HepG2 (cell line): ENCODE data around the gene GALNT9. TPM values are rescaled to one million over a fixed set of nuclear protein-coding genes. Genes with fewer than 3 reads are reported as not detected.

Experiments used
- ATAC-seq: fragments of 200-7000 bp; cut with Tn5 transposase; 3 replicates; pipeline ENCODE4 v1.9.1; 2020; ENCODE audit warnings: mild to moderate bottlenecking, moderate library complexity
- BruUV-seq: library from RNA; stranded (reverse); fragments of 400-500 nt; replicated peaks from 2 replicates; lab custom pipeline; 2021; lab: Mats Ljungman, UMichigan
- CTCF ChIA-PET: fragments of 300-600 bp; formaldehyde crosslinking; extraction: SDS; loops from one replicate; lab custom pipeline; 2021; ENCODE audit warnings: low total read pairs, inconsistent platforms, low intra/inter-chr PET ratio; lab: Yijun Ruan, JAX
- POLR2A ChIA-PET: fragments of 350-600 bp; sonication (Branson Sonifier 250); formaldehyde crosslinking; loops from one replicate; lab custom pipeline; 2020; ENCODE audit warnings: antibody characterized with exemption, inconsistent platforms; lab: Yijun Ruan, JAX
- DNase-seq: peaks from one replicate; pipeline ENCODE4 v3.0.0-alpha.2; 2015; ENCODE audit warnings: low spot score
- FAIRE-seq: peaks from 3 replicates; lab custom pipeline; 2011; peaks lifted over from hg19 to GRCh38; lab: Jason Lieb, UNC
- H2AFZ ChIP-seq: one replicate; pipeline ENCODE4 v1.6.1; 2011; ENCODE audit warnings: low read length, inconsistent platforms
- H3K27ac ChIP-seq: fragments of 300-600 bp; 3 replicates; pipeline ENCODE4 v1.8.0; 2011; ENCODE audit warnings: mixed run types, mild to moderate bottlenecking, mixed read lengths, low read length, inconsistent platforms; ENCODE audit not compliant: insufficient read depth; ENCODE audit errors: extremely low read length
- H3K27me3 ChIP-seq, 2 experiments: fragments of 200-600 bp in 1 of 2; 2 replicates in 1 of 2; 3 replicates in 1 of 2; pipeline versions ENCODE4 v1.6.0 to v1.8.0; 2011; ENCODE audit warnings: low read length in 2 of 2, mild to moderate bottlenecking in 2 of 2, moderate library complexity in 2 of 2, inconsistent platforms in 1 of 2; ENCODE audit not compliant: insufficient read depth in 2 of 2, control insufficient read depth in 1 of 2
- H3K36me3 ChIP-seq, 2 experiments: fragments of 200-600 bp in 1 of 2; replicated peaks in 1 of 2; 2 replicates in 1 of 2; 3 replicates in 1 of 2; pipeline versions ENCODE4 v1.5.1 to v1.8.0; 2011; ENCODE audit warnings: low read length in 2 of 2, inconsistent platforms in 1 of 2; ENCODE audit not compliant: insufficient read depth in 2 of 2, control insufficient read depth in 1 of 2
- H3K4me1 ChIP-seq: 2 replicates; pipeline ENCODE4 v1.5.1; 2012; ENCODE audit warnings: low read length, inconsistent platforms; ENCODE audit not compliant: insufficient read depth
- H3K4me2 ChIP-seq: 2 replicates; pipeline ENCODE4 v1.6.0; 2011; ENCODE audit warnings: low read depth, low read length, inconsistent platforms
- H3K4me3 ChIP-seq, 3 experiments: fragments of 200-600 bp in 1 of 3; sonication (generic), shearing (Covaris generic) in 1 of 3; replicated peaks in 1 of 3; 2 replicates each; pipeline ENCODE4 v1.5.1; 2011 to 2016; ENCODE audit warnings: low read length in 3 of 3, inconsistent platforms in 2 of 3, low read depth in 2 of 3, mild to moderate bottlenecking in 2 of 3, control low read depth in 1 of 3, mixed read lengths in 1 of 3; ENCODE audit not compliant: insufficient read depth in 1 of 3
- H3K79me2 ChIP-seq: one replicate; pipeline ENCODE4 v1.6.1; 2011; ENCODE audit warnings: low read length, inconsistent platforms; ENCODE audit not compliant: insufficient read depth
- H3K9ac ChIP-seq: 2 replicates; pipeline ENCODE4 v1.6.0; 2011; ENCODE audit warnings: mild to moderate bottlenecking, low read depth, low read length, inconsistent platforms; ENCODE audit not compliant: insufficient read depth
- H3K9me3 ChIP-seq: 2 replicates; pipeline ENCODE4 v1.5.1; 2012; ENCODE audit warnings: mild to moderate bottlenecking, low read length
- H4K20me1 ChIP-seq: 2 replicates; pipeline ENCODE4 v1.6.0; 2011; ENCODE audit warnings: inconsistent platforms, mild to moderate bottlenecking, low read length, moderate library complexity; ENCODE audit not compliant: insufficient read depth
- MAFF ChIP-seq: IDR thresholded peaks from 2 replicates; pipeline ENCODE4 v1.6.1; 2011; ENCODE audit warnings: low read depth, low read length, improper control_type of control experiment
- SUZ12 ChIP-seq: fragments of 150-350 bp; IDR thresholded peaks from 2 replicates; pipeline ENCODE4 v1.6.1; 2014; ENCODE audit warnings: low read depth, low read length
- SYNCRIP ChIP-seq: fragments of 200-400 bp; formaldehyde crosslinking; IDR thresholded peaks from 2 replicates; pipeline ENCODE4 v1.6.1; 2018; ENCODE audit warnings: mild to moderate bottlenecking, low read depth, low read length; ENCODE audit not compliant: insufficient read depth
- WGBS: methylation state at CpG from one replicate; pipeline ENCODE4 v1.1.6; 2017; ENCODE audit warnings: low lambda C conversion rate; 5-methylcytosine and 5-hydroxymethylcytosine counted together
- in situ Hi-C: cut with HindIII; loops from 2 replicates; pipeline ENCODE4 v1.10.0; 2017; ENCODE audit warnings: low pct_unique_long_range_greater_than_20kb; ENCODE audit not compliant: extremely low pct_ligation_motif_present
- intact Hi-C: fragments of 100-400 bp; cut with micrococcal nuclease; formaldehyde crosslinking; loops from one replicate; pipeline ENCODE4 v1.10.0; 2022; ENCODE audit not compliant: unreplicated experiment
- polyA plus RNA-seq, 8 experiments: library from polyadenylated mRNA; depleted of rRNA in 3 of 8; stranded (reverse) in 7 of 8; unstranded in 1 of 8; fragments of >200 nt; fragmentation: Illumina TruSeq in 4 of 8; extraction: Trizol in 4 of 8; gene quantifications; 2 replicates each; pipeline versions ENCODE4 v1.2.1 to v1.2.3, GENCODE V29; 2011 to 2016; ENCODE audit warnings: low read depth in 4 of 8, missing spikeins in 1 of 8, mixed read lengths in 1 of 8; ENCODE audit not compliant: insufficient read depth in 1 of 8
- total RNA-seq, 5 experiments: library from RNA; depleted of rRNA; stranded (reverse); fragments of >200 nt; fragmentation: Illumina TruSeq; extraction: Trizol; gene quantifications; 2 replicates each; pipeline ENCODE4 v1.2.3, GENCODE V29; 2016; ENCODE audit warnings: low read depth in 1 of 5
- TF ChIP-seq, protein P1 (sequence below), 2 experiments: sonication (generic) in 1 of 2; formaldehyde crosslinking in 1 of 2; IDR thresholded peaks; 2 replicates each; pipeline versions ENCODE4 v1.4.0 to v1.6.1; 2016 to 2020; ENCODE audit warnings: borderline replicate concordance in 1 of 2, low read depth in 1 of 2, mild to moderate bottlenecking in 1 of 2, missing genetic modification reagents in 1 of 2

GALNT9 gene
- total and polyA plus RNA-seq, 2 of the 13 experiments (the other 11 are each of a cell fraction or from before 2014, with no cell fraction given) = 0.04 TPM; not detected in 1

DNA sequence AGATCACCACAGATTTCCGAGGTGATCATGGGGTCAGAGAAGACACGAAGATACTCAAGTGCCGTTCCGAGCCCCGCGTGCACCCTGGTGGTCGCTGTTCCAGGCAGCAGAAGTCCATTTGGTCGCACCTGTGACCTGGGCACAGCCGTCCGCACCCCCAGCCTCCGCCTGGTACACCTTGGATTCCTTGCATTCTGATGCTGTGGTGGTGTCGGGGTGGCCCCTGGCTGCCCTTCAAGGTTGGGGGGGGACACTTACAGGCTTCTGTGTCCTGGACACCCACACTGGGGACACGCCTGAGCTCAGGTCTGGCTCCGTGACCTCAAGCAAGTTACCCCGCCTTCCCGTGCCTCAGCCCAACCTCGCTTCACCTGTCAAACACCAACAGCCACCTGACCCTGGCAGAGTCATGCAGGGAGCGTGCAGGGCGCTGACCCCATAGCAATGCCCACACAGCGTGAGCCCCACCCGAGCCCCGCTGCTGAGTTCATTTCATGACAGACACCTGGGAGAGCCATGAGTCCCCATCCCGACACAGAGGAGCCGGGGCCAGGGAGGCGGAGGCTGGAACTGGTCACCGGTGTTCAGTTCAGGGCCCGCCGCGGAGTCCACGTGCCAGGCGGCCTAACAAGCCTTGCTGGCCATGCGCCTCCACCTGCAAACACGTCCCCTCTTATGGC lies 17.9 kb upstream of the GALNT9 start:
- ATAC-seq = no peak
- no peaks in the 10 kb centered on the region for H3K4me1 ChIP-seq
- H3K27ac ChIP-seq = no peak overlapping the region
- ChIA-PET POLR2A (no interaction called here), CTCF (no interaction called here)
- H4K20me1 ChIP-seq = peaks cover 3% of the 10 kb centered on the region; the same call in 1 of the 2 replicates
- 50% methylated on average over 17 of the region's 33 CpGs for WGBS
- FAIRE-seq = no peak
- DNase-seq = no peak
- H3K79me2 ChIP-seq = no peaks in the 10 kb centered on the region
- intact Hi-C loops = no loop called here
- BruUV-seq = no TSS peak
- no peak overlapping the region for H3K9ac ChIP-seq
- H2AFZ ChIP-seq = no peak overlapping the region
- no peaks in the 10 kb centered on the region for H3K36me3 ChIP-seq
- peaks cover 18 to 80% of the 10 kb centered on the region in 2 experiments for H3K27me3 ChIP-seq
- in situ Hi-C loops = no loop called here
- H3K4me3 ChIP-seq = no peak overlapping the region
- no peak overlapping the region for H3K4me2 ChIP-seq
- H3K9me3 ChIP-seq = no peaks in the 10 kb centered on the region
- TF ChIP-seq SUZ12 (no peak), MAFF (no peak), SYNCRIP (no peak)
- TF ChIP-seq, protein P1, sequence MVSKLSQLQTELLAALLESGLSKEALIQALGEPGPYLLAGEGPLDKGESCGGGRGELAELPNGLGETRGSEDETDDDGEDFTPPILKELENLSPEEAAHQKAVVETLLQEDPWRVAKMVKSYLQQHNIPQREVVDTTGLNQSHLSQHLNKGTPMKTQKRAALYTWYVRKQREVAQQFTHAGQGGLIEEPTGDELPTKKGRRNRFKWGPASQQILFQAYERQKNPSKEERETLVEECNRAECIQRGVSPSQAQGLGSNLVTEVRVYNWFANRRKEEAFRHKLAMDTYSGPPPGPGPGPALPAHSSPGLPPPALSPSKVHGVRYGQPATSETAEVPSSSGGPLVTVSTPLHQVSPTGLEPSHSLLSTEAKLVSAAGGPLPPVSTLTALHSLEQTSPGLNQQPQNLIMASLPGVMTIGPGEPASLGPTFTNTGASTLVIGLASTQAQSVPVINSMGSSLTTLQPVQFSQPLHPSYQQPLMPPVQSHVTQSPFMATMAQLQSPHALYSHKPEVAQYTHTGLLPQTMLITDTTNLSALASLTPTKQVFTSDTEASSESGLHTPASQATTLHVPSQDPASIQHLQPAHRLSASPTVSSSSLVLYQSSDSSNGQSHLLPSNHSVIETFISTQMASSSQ (IDR thresholded peaks at IDR 0.05; ENCODE audit: low read depth) = no peak
- TF ChIP-seq, protein P1 (CRISPR knock-in tag; IDR thresholded peaks at IDR 0.05; ENCODE audit: borderline replicate concordance) = no peak
